Measurements from ENCODE around the gene SPINT4. TPM values are rescaled to one million over a fixed set of nuclear protein-coding genes. Genes with fewer than 3 reads are reported as not detected.

Gene SPINT4
- total RNA-seq, 6 donors from 2014 or later = not detected

DNA sequence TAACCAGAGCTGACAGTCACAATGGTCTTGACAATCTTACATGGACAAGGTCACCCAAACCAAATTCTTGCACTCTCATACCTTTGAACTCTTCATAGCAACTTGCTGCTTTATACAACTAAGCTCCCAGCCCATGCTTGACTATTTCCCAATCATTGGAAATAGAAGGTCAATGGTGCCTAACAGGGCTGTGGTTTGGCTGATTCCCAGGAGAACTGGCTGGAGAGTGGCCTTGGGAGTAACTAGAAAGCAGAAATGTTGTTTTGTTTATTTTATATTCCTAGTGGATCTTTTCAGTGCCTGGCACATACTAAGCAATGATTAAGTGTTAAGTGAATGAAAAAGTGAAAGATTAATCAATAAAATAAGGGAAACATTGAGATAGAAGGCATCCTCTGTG, 3.0 kb downstream of the SPINT4 start:
- ATAC-seq (ENCODE audit: low FRiP score in 2 of 2) = no peak
- TF ChIP-seq, protein P1, sequence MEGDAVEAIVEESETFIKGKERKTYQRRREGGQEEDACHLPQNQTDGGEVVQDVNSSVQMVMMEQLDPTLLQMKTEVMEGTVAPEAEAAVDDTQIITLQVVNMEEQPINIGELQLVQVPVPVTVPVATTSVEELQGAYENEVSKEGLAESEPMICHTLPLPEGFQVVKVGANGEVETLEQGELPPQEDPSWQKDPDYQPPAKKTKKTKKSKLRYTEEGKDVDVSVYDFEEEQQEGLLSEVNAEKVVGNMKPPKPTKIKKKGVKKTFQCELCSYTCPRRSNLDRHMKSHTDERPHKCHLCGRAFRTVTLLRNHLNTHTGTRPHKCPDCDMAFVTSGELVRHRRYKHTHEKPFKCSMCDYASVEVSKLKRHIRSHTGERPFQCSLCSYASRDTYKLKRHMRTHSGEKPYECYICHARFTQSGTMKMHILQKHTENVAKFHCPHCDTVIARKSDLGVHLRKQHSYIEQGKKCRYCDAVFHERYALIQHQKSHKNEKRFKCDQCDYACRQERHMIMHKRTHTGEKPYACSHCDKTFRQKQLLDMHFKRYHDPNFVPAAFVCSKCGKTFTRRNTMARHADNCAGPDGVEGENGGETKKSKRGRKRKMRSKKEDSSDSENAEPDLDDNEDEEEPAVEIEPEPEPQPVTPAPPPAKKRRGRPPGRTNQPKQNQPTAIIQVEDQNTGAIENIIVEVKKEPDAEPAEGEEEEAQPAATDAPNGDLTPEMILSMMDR (IDR thresholded peaks at IDR 0.05) = no peak
- TF ChIP-seq EP300 (IDR thresholded peaks at IDR 0.05) = no peak
- no peak for TF ChIP-seq POLR2A (IDR thresholded peaks at IDR 0.05)
- no peak for TF ChIP-seq POLR2AphosphoS5 (IDR thresholded peaks at IDR 0.05)
- no peaks in the 10 kb centered on the region for H3K4me1 ChIP-seq

DNA sequence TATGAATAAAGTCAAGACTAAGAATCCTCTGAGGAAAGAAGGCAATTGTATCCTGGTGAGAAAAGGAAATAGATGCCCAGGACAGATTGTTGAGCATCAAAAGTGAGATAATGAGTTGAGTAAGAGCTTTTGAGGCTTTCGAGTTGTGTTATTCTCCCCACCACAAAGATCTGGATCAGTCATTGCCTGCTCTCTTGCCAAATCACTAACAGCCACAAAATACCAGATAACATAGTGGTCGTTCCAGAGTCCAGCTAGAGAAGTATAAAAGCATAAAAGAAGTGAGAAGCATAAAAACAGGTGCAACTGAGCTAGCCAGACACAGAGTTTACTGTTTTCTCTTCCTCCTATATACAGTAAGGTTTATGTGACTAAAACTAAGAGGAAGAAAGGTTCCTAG, 4.9 kb downstream of the SPINT4 start:
- Histone ChIP-seq H3K9me3 (peaks cover 0 to 8% (median 0%) of the 10 kb centered on the region in 4 donors), H3K27ac (no peak overlapping the region), H3K4me1 (no peaks in the 10 kb centered on the region), H3K4me3 (no peak overlapping the region), H3K36me3 (no peaks in the 10 kb centered on the region), H3K27me3 (no peaks in the 10 kb centered on the region)
- ATAC-seq (ENCODE audit: low FRiP score in 2 of 2) (no peak), DNase-seq (no peak)
- TF ChIP-seq POLR2AphosphoS5 (IDR thresholded peaks at IDR 0.05) (no peak), POLR2A (IDR thresholded peaks at IDR 0.05) (no peak), EP300 (IDR thresholded peaks at IDR 0.05) (no peak)
- TF ChIP-seq, protein P1 (IDR thresholded peaks at IDR 0.05) = no peak
- 36 to 45% methylated on average over 2 of the region's 2 CpGs for WGBS, 2 donors

More for the DNA sequence above, 3.0 kb downstream of the SPINT4 start:
- Histone ChIP-seq H3K27me3 (no peaks in the 10 kb centered on the region), H3K9me3 (no peaks in the 10 kb centered on the region), H3K36me3 (no peaks in the 10 kb centered on the region), H3K4me3 (no peak overlapping the region), H3K27ac (no peak overlapping the region)
- peak in 1 of 2 donors; percentile 29 for DNase-seq

DNA sequence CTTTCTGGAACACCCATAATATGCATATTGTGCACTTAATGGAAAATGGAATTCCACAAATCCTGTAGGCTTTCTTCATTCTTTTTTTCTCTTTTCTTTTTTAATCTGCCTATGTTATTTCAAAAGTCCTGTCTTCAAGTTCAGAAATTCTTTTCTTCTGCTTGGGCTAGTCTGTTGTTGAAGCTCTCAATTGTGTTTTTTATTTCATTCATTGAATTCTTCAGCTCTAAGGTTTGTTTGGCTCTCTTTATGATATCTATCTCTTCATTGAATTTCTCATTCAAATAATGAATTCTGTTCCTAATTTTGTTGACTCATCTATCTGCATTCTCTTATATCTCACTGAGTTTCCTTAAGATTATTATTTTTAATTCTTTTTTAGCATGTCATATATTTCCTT, 10.1 kb downstream of the SPINT4 start:
- H3K27ac ChIP-seq = no peak overlapping the region
- TF ChIP-seq EP300 (IDR thresholded peaks at IDR 0.05) = no peak
- no peak for TF ChIP-seq POLR2A (IDR thresholded peaks at IDR 0.05)
- TF ChIP-seq POLR2AphosphoS5 (IDR thresholded peaks at IDR 0.05) = no peak
- TF ChIP-seq, protein P1 (IDR thresholded peaks at IDR 0.05) = no peak
- H3K27me3 ChIP-seq = no peaks in the 10 kb centered on the region
- H3K4me3 ChIP-seq = no peak overlapping the region
- ATAC-seq (ENCODE audit: low FRiP score in 2 of 2) (no peak), DNase-seq (no peak)
- H3K36me3 ChIP-seq = no peaks in the 10 kb centered on the region
- H3K4me1 ChIP-seq = no peaks in the 10 kb centered on the region
- peaks cover 0 to 11% (median 3%) of the 10 kb centered on the region in 4 donors for H3K9me3 ChIP-seq

DNA sequence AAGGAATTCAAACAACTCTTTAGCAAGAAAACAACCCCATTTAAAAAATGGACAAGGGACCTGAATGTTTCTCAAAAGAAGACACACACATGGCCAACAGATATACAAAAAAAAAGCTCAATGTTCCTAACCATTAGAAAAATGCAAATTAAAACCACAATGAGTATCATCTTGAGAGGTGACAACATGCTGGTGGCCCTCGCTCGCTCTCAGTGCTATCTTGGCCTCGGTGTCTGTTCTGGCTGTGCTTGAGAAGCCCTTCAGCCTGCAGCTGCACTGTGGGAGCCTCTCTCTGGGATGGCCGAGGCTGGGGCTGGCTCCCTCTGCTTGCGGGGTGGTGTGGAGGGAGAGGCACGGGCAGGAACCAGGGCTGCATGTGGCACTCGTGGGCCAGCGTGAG, 13.4 kb downstream of the SPINT4 start:
- no peak for DNase-seq
- Histone ChIP-seq H3K27me3 (no peaks in the 10 kb centered on the region), H3K27ac (no peak overlapping the region), H3K36me3 (no peaks in the 10 kb centered on the region), H3K4me3 (no peak overlapping the region), H3K4me1 (no peaks in the 10 kb centered on the region), H3K9me3 (peaks cover 0 to 11% (median 3%) of the 10 kb centered on the region in 4 donors)
- TF ChIP-seq POLR2A (IDR thresholded peaks at IDR 0.05) (no peak), EP300 (IDR thresholded peaks at IDR 0.05) (no peak), POLR2AphosphoS5 (IDR thresholded peaks at IDR 0.05) (no peak)
- TF ChIP-seq, protein P1 (IDR thresholded peaks at IDR 0.05) = no peak
- WGBS, 2 donors = 77 to 89% methylated on average over 7 to 8 of the region's 8 CpGs
- ATAC-seq (ENCODE audit: low FRiP score in 2 of 2) = no peak

DNA sequence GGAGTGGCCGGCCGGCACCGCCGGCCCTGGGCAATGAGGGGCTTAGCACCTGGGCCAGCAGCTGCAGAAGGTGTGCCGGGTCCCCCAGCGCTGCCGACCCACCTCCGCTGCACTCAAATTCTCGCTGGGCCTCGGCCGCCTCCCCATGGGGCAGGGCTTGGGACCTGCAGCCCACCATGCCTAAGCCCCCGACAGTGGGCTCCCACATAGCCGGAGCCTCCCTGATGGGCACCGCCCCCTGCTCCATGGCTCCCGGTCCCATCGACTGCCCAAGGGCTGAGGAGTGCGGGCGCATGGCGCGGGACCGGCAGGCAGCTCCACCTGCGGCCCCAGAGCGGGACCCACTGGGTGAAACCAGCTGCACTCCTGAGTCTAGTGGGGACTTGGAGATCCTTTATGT, 13.8 kb downstream of the SPINT4 start:
- H3K27me3 ChIP-seq = no peaks in the 10 kb centered on the region
- 79 to 92% methylated on average over 11 to 15 of the region's 23 CpGs for WGBS, 2 donors
- no peaks in the 10 kb centered on the region for H3K36me3 ChIP-seq
- H3K27ac ChIP-seq = no peak overlapping the region
- H3K4me1 ChIP-seq = no peaks in the 10 kb centered on the region
- DNase-seq (peak in 1 of 2 donors; percentile 70), ATAC-seq (ENCODE audit: low FRiP score in 2 of 2) (no peak)
- TF ChIP-seq, protein P1 (IDR thresholded peaks at IDR 0.05) = no peak
- TF ChIP-seq EP300 (IDR thresholded peaks at IDR 0.05) (no peak), POLR2AphosphoS5 (IDR thresholded peaks at IDR 0.05) (no peak), POLR2A (IDR thresholded peaks at IDR 0.05) (no peak)
- H3K4me3 ChIP-seq = no peak overlapping the region
- H3K9me3 ChIP-seq = peaks cover 0 to 11% (median 3%) of the 10 kb centered on the region in 4 donors
